ENCODE data around the gene QSOX2.

The QSOX2 gene

DNA sequence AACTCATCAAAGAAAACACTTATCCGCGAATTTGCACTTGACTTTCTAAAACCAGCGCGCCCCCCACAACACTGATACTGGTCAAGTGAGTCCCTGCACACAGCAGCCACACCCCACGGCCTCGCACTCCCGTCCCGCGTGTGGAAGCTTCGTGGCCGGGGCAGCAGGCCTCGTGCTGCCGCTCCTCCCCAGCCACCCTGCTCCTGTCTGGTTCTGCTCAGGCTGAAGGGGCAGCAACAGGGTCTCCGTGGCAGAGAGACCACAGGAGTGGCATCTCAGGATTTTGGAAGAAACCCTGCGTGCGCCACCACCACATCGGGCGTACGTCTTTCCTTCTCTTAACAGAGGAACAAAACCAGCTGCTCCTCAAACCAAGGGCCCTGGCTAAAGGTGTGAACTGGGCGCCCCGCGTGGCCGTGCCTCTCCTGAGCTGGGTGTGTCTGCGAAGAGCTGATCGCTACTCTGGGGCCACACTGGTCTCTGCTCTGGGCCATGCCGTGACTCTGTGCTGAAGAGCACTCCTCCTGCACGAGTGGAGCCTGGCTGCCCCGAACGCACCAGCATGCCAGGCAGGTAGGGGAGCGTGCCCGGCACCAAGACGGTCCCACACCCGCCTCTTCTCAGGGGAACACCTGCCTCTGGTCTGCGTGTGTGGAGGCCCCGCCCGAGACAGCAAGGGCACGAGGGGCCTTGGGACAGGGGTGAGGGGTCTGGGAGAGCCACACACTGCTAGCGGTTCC lies 23.3 kb downstream of the QSOX2 start:
- TF ChIP-seq, protein P1, sequence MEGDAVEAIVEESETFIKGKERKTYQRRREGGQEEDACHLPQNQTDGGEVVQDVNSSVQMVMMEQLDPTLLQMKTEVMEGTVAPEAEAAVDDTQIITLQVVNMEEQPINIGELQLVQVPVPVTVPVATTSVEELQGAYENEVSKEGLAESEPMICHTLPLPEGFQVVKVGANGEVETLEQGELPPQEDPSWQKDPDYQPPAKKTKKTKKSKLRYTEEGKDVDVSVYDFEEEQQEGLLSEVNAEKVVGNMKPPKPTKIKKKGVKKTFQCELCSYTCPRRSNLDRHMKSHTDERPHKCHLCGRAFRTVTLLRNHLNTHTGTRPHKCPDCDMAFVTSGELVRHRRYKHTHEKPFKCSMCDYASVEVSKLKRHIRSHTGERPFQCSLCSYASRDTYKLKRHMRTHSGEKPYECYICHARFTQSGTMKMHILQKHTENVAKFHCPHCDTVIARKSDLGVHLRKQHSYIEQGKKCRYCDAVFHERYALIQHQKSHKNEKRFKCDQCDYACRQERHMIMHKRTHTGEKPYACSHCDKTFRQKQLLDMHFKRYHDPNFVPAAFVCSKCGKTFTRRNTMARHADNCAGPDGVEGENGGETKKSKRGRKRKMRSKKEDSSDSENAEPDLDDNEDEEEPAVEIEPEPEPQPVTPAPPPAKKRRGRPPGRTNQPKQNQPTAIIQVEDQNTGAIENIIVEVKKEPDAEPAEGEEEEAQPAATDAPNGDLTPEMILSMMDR (IDR thresholded peaks at IDR 0.05; ENCODE audit: insufficient read depth, low read length, poor library complexity, severe bottlenecking): no peak
- no peak overlapping the region for H3K4me3 ChIP-seq (replicated peaks; ENCODE audit: low read depth, low read length)
- DNase-seq (ENCODE audit: extremely low read depth, insufficient read length): no peak
- no peaks in the 10 kb centered on the region for H3K27me3 ChIP-seq (replicated peaks; ENCODE audit: control insufficient read depth, insufficient read depth, low read length)
- H3K36me3 ChIP-seq (ENCODE audit: control insufficient read depth, insufficient read depth, low read length): peaks cover 32% of the 10 kb centered on the region

DNA sequence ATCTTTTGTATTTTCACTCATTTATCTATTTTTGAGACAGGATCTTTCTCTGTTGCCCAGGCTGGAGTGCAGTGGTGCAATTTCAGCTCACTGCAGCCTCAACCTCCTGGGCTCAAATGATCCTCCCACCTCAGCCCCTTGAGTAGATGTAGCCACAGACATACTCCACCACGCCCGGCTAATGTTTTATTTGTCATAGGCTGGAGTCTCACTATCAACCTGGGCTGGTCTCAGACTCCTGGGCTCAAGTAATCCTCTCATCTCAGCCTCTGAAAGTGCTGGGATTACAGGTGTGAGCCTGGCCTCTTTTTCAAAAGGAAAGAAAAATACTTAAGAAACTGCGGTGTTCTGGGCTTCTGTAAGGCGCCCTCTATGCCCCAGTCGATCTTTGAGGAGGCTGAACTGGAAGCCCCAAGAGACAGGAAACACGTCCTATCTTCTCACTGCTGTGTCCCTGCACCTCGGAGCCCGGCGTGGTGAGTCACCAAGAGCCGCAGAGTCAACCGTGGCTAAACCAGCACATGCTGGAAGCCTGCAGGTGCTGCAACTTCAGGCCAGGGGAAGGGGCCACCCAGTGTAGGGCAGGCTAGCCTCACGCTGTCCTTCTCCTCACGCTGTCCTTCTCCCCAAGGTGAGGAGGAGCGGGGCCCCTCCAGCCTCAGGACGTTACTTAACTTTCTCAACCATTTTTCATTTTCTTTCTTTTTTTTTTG lies 25.4 kb downstream of the QSOX2 start:
- H3K4me3 ChIP-seq (replicated peaks; ENCODE audit: low read depth, low read length): no peak overlapping the region
- no peak for DNase-seq (ENCODE audit: extremely low read depth, insufficient read length)
- H3K36me3 ChIP-seq (ENCODE audit: control insufficient read depth, insufficient read depth, low read length): peaks cover 37% of the 10 kb centered on the region
- H3K27me3 ChIP-seq (replicated peaks; ENCODE audit: control insufficient read depth, insufficient read depth, low read length): no peaks in the 10 kb centered on the region
- TF ChIP-seq, protein P1 (IDR thresholded peaks at IDR 0.05; ENCODE audit: insufficient read depth, low read length, poor library complexity, severe bottlenecking): no peak

DNA sequence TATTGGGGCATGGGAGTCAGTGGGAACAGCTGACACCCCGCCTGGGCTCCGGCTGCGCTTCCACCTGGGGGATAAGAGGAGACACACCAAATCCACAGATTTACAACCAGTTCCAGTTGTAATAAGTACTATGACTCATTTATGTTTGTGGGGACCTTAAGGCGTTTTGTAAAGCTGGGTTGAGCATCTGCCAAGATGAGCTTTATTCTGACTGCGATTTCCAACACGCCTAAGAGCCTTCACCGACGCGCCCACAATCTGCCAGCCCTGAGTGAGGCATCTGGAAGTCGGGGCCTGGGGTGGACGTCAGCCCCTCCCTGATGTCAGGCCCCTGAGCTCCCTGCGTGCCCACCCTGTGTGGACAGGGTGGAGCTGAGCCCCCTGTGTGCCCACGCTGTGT lies 26.3 kb downstream of the QSOX2 start:
- no peak for DNase-seq (ENCODE audit: extremely low read depth, insufficient read length)
- Histone ChIP-seq H3K4me3 (replicated peaks; ENCODE audit: low read depth, low read length) (no peak overlapping the region), H3K27me3 (replicated peaks; ENCODE audit: control insufficient read depth, insufficient read depth, low read length) (no peaks in the 10 kb centered on the region), H3K36me3 (ENCODE audit: control insufficient read depth, insufficient read depth, low read length) (peaks cover 45% of the 10 kb centered on the region)
- TF ChIP-seq, protein P1 (IDR thresholded peaks at IDR 0.05; ENCODE audit: insufficient read depth, low read length, poor library complexity, severe bottlenecking): no peak

GRCh38 chr9:136218673-136219072 lies 26.9 kb downstream of the QSOX2 start:
- TF ChIP-seq, protein P1 (IDR thresholded peaks at IDR 0.05; ENCODE audit: insufficient read depth, low read length, poor library complexity, severe bottlenecking): no peak
- Histone ChIP-seq H3K27me3 (replicated peaks; ENCODE audit: control insufficient read depth, insufficient read depth, low read length) (no peaks in the 10 kb centered on the region), H3K36me3 (ENCODE audit: control insufficient read depth, insufficient read depth, low read length) (peaks cover 41% of the 10 kb centered on the region), H3K4me3 (replicated peaks; ENCODE audit: low read depth, low read length) (no peak overlapping the region)
- DNase-seq (ENCODE audit: extremely low read depth, insufficient read length): no peak

- no peak overlapping the region for H3K4me3 ChIP-seq (replicated peaks; ENCODE audit: low read depth, low read length)
- TF ChIP-seq, protein P1 (IDR thresholded peaks at IDR 0.05; ENCODE audit: insufficient read depth, low read length, poor library complexity, severe bottlenecking): no peak
- H3K36me3 ChIP-seq (ENCODE audit: control insufficient read depth, insufficient read depth, low read length): peaks cover 42% of the 10 kb centered on the region
Measured at GRCh38 chr9:136218271-136218670, 27.3 kb downstream of the QSOX2 start.

More at GRCh38 chr9:136218271-136218670, 27.3 kb downstream of the QSOX2 start:
- H3K27me3 ChIP-seq (replicated peaks; ENCODE audit: control insufficient read depth, insufficient read depth, low read length): no peaks in the 10 kb centered on the region
- DNase-seq (ENCODE audit: extremely low read depth, insufficient read length): no peak
